K562 (cell line): ENCODE results near the gene PSD4. TPM values are rescaled to one million over a fixed set of nuclear protein-coding genes. Genes with fewer than 3 reads are reported as not detected.
A peak's percentile ranks its signal among the peaks of the same experiment; 100 is the strongest.

Source experiments
- ATAC-seq: fragments of 200-7000 bp; cut with Tn5 transposase; 3 replicates; pipeline ENCODE4 v1.9.1; 2020; ENCODE audit warnings: moderate library complexity
- BruUV-seq: library from RNA; stranded (reverse); fragments of 400-500 nt; replicated peaks from 2 replicates; lab custom pipeline; 2021; lab: Mats Ljungman, UMichigan
- CTCF ChIA-PET: fragments of 300-600 bp; formaldehyde crosslinking; extraction: SDS; loops from one replicate; lab custom pipeline; 2021; ENCODE audit warnings: low intra/inter-chr PET ratio; lab: Yijun Ruan, JAX
- POLR2A ChIA-PET: fragments of 300-600, 350-650 bp; sonication (Branson Sonifier 250); formaldehyde crosslinking; extraction: SDS; loops from one replicate; lab custom pipeline; 2021; ENCODE audit warnings: antibody characterized with exemption, inconsistent platforms; lab: Yijun Ruan, JAX
- DNase-seq, 4 experiments: peaks; one replicate each; pipeline versions ENCODE4 v3.0.0 to v3.0.0-alpha.2; 2011 to 2018; ENCODE audit warnings: low spot score in 3 of 4, mixed read lengths in 3 of 4; ENCODE audit errors: extremely low read depth in 1 of 4
- FAIRE-seq: peaks from 2 replicates; lab custom pipeline; 2011; peaks lifted over from hg19 to GRCh38; lab: Jason Lieb, UNC
- H2AFZ ChIP-seq: 2 replicates; pipeline ENCODE4 v1.6.0; 2011; ENCODE audit warnings: low read depth, low read length, control low read depth, inconsistent platforms
- H3K27ac ChIP-seq: fragments of 200-600 bp; 3 replicates; pipeline ENCODE4 v1.8.0; 2011; ENCODE audit warnings: low read depth, mild to moderate bottlenecking, control low read depth, inconsistent platforms, low read length, moderate library complexity, mixed read lengths; ENCODE audit errors: extremely low read depth
- H3K27me3 ChIP-seq, 2 experiments: fragments of 300-600 bp in 1 of 2; 2 replicates in 1 of 2; 3 replicates in 1 of 2; pipeline versions ENCODE4 v1.6.0 to v1.8.0; 2011; ENCODE audit warnings: inconsistent platforms in 2 of 2, low read length in 2 of 2, mild to moderate bottlenecking in 1 of 2, mixed read lengths in 1 of 2, moderate library complexity in 1 of 2; ENCODE audit not compliant: control insufficient read depth in 2 of 2, insufficient read depth in 2 of 2
- H3K36me3 ChIP-seq: fragments of 300-600 bp; 3 replicates; pipeline ENCODE4 v1.8.0; 2011; ENCODE audit warnings: mild to moderate bottlenecking, low read length, inconsistent platforms; ENCODE audit not compliant: control insufficient read depth, insufficient read depth
- H3K4me1 ChIP-seq, 2 experiments: fragments of 200-600 bp in 1 of 2; replicated peaks in 1 of 2; 2 replicates in 1 of 2; 3 replicates in 1 of 2; pipeline versions ENCODE4 v1.5.1 to v1.8.0; 2011; ENCODE audit warnings: inconsistent platforms in 2 of 2, low read length in 2 of 2, mild to moderate bottlenecking in 1 of 2, mixed read lengths in 1 of 2, moderate library complexity in 1 of 2; ENCODE audit not compliant: control insufficient read depth in 2 of 2, insufficient read depth in 2 of 2
- H3K4me2 ChIP-seq: 2 replicates; pipeline ENCODE4 v1.6.1; 2011; ENCODE audit warnings: low read length, control low read depth, inconsistent platforms, mixed read lengths; ENCODE audit not compliant: insufficient read depth
- H3K4me3 ChIP-seq: fragments of 200-600 bp; sonication (generic), shearing (Covaris generic); 2 replicates; pipeline ENCODE4 v1.5.1; 2016; ENCODE audit warnings: control low read depth, inconsistent platforms
- H3K79me2 ChIP-seq: fragments of 200-600 bp; 3 replicates; pipeline ENCODE4 v1.8.0; 2011; ENCODE audit warnings: low read length, inconsistent platforms; ENCODE audit not compliant: control insufficient read depth, insufficient read depth
- H3K9ac ChIP-seq, 2 experiments: 2 replicates each; pipeline versions ENCODE4 v1.6.0 to v1.6.1; 2011; ENCODE audit warnings: low read depth in 2 of 2, low read length in 2 of 2, control low read depth in 1 of 2, inconsistent platforms in 1 of 2, mild to moderate bottlenecking in 1 of 2, mixed read lengths in 1 of 2; ENCODE audit not compliant: insufficient read depth in 1 of 2
- H3K9me1 ChIP-seq: one replicate; pipeline ENCODE4 v1.6.0; 2011; ENCODE audit warnings: inconsistent platforms, mild to moderate bottlenecking, low read length, moderate library complexity; ENCODE audit not compliant: control insufficient read depth, insufficient read depth
- H3K9me3 ChIP-seq: replicated peaks from 2 replicates; pipeline ENCODE4 v1.5.1; 2011; ENCODE audit warnings: low read depth, low read length, inconsistent platforms; ENCODE audit not compliant: control insufficient read depth, insufficient read depth
- H4K20me1 ChIP-seq: replicated peaks from 2 replicates; pipeline ENCODE4 v1.6.1; 2011; ENCODE audit warnings: low read length, inconsistent platforms, mixed read lengths; ENCODE audit not compliant: control insufficient read depth, insufficient read depth
- KLF10 ChIP-seq: fragments of 250-450 bp; sonication (Bioruptor Pico); IDR thresholded peaks from 2 replicates; pipeline ENCODE4 v1.6.1; 2021; ENCODE audit warnings: matching md5 sums
- ZNF263 ChIP-seq: sonication (generic); formaldehyde crosslinking; IDR thresholded peaks from 2 replicates; pipeline ENCODE4 v1.8.0; 2022; ENCODE audit warnings: mild to moderate bottlenecking, missing genetic modification reagents, borderline replicate concordance
- ZNF780A ChIP-seq: fragments of 250-450 bp; sonication (Bioruptor Pico); IDR thresholded peaks from 2 replicates; pipeline ENCODE4 v1.5.0; 2021; ENCODE audit warnings: mild to moderate bottlenecking
- WGBS: fragments of 100-300 bp; shearing (Covaris generic); methylation state at CpG from one replicate; pipeline ENCODE4 v1.1.6; 2016; ENCODE audit warnings: low coverage, mixed read lengths; ENCODE audit not compliant: insufficient coverage; ENCODE audit errors: missing lambda C conversion rate; 5-methylcytosine and 5-hydroxymethylcytosine counted together
- in situ Hi-C: fragments of 300-500 bp; cut with MboI; formaldehyde crosslinking; loops from 4 replicates; pipeline ENCODE4 v1.15.0; 2018; ENCODE audit warnings: inconsistent platforms, mixed read lengths
- intact Hi-C: fragments of 100-400 bp; cut with micrococcal nuclease; formaldehyde crosslinking; loops from 2 replicates; pipeline ENCODE4 v1.14.2; 2022
- polyA plus RNA-seq, 8 experiments: library from polyadenylated mRNA; depleted of rRNA in 4 of 8; stranded (reverse) in 5 of 8; unstranded in 3 of 8; fragments of >200 nt; fragmentation: Nextera tagmentation in 2 of 8; fragmentation: Illumina TruSeq in 1 of 8; extraction: Ambion mirVana in 2 of 8; extraction: Trizol in 1 of 8; gene quantifications; 2 replicates each; pipeline versions ENCODE4 v1.2.1 to v1.2.3, GENCODE V29; 2011 to 2014; ENCODE audit warnings: inconsistent platforms in 1 of 8, missing spikeins in 1 of 8
- total RNA-seq, 7 experiments: library from RNA; depleted of rRNA in 6 of 7; stranded (reverse); fragments of >200 nt in 6 of 7; fragmentation: Illumina TruSeq in 2 of 7; extraction: Trizol in 2 of 7; gene quantifications; 2 replicates each; pipeline versions ENCODE4 v1.2.1 to v1.2.3, GENCODE V29; 2011 to 2021; ENCODE audit warnings: low replicate concordance in 1 of 7
- TF ChIP-seq, protein P1 (sequence below): IDR thresholded peaks from 2 replicates; pipeline ENCODE4 v1.6.1; 2011; ENCODE audit warnings: borderline replicate concordance, low read depth, mild to moderate bottlenecking, moderate library complexity, low read length; ENCODE audit not compliant: insufficient read depth, poor library complexity, severe bottlenecking

Gene PSD4
- total and polyA plus RNA-seq, 9 of the 15 experiments (the other 6 are each of a cell fraction or from before 2014, with no cell fraction given), result 0.46 to 54.0 (median 20.8) TPM

DNA sequence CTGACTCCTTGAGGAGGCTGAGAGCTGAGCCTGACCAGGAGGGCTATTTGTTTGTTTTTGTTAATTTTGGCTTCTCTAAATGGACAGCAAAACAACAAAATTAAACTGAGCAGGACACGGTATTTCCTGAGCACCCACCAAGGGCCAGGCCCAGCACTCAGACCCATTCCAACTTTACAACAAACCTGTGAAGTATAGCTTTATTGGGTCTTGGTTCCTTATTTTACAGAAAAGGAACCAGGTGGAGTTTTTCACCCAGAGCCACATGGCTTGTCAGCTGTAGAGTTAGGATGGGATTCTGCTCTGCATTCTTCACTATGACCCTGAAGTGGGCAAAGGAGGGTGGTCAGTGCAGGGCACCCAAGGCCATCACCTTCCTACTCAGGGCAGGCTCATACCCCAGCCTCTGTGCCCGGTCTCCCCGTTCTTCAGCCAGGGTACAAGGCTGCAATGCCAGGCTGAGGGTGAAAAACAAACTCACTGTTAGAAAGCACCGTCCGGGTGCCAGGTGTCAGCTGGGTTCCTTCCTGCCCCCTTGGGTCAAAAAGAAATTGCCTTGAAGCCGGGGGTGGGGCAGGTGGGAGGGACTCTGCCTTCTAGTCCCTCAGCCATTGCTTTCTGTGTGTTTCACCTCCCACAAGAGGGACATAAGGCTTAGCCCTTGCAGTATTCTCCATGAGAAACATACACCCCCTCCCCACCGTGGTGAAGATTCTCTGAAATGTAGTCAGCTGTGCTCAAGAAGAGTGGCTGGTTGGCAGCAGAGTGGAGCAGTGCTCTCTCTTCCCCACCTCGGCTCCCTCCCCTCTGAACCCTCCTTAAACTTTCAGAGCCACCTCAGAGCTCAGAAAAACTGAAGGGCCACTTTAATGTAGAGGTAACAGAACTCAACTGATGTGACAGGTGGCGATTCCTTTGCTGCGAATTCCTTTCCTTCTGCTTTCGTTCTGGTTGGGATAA is 2.2 kb downstream of the PSD4 start (continued):
- TF ChIP-seq ZNF780A (CRISPR knock-in tag), result no peak
- TF ChIP-seq, protein P1, sequence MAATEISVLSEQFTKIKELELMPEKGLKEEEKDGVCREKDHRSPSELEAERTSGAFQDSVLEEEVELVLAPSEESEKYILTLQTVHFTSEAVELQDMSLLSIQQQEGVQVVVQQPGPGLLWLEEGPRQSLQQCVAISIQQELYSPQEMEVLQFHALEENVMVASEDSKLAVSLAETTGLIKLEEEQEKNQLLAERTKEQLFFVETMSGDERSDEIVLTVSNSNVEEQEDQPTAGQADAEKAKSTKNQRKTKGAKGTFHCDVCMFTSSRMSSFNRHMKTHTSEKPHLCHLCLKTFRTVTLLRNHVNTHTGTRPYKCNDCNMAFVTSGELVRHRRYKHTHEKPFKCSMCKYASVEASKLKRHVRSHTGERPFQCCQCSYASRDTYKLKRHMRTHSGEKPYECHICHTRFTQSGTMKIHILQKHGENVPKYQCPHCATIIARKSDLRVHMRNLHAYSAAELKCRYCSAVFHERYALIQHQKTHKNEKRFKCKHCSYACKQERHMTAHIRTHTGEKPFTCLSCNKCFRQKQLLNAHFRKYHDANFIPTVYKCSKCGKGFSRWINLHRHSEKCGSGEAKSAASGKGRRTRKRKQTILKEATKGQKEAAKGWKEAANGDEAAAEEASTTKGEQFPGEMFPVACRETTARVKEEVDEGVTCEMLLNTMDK, result no peak

DNA sequence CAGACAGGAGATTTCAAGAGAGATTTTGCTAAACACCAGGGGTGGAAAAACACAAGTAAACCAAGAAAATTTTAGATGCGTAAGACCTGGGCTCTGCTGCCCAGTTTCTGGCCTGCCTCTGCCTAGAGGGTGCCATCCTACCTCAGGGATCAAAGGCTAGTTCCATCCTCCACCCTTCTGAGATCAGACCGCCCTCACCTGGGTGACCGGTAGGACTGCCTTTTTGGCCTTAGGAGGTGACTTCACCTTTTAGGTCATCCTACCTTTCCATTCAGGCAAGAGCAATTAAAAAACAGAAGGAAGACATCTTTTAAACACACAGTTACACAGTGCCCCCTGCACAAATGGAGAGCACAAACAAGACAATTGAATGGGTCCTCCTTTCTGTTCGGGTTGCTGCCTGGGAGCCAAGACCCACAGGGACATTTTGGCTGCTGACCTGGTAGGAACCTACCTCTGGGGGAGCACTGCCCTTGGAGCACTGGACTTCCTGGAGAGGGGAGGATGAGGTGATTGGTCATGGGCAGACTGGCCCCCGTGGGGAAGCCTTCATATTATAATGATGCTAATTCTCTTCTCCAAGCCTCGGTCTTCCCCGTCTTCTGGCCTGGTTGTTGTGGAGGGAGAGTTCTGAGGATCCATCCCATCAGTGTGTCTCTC is 3.1 kb downstream of the PSD4 start:
- Histone ChIP-seq H3K27me3 (no peaks in the 10 kb centered on the region), H3K4me1 (peaks cover 40 to 46% of the 10 kb centered on the region in 2 experiments), H3K27ac (no peak overlapping the region), H3K4me2 (no peak overlapping the region), H3K79me2 (peaks cover 27% of the 10 kb centered on the region), H3K9me3 (no peaks in the 10 kb centered on the region), H3K4me3 (no peak overlapping the region), H3K9me1 (peaks cover 6% of the 10 kb centered on the region), H3K9ac (peak overlapping the region in 1 of 2 experiments; percentile 56; a peak in 1 of 4 replicates), H3K36me3 (peaks cover 25% of the 10 kb centered on the region; the same call in 2 of the 3 replicates), H4K20me1 (peaks cover 7% of the 10 kb centered on the region; the same call in 1 of the 2 replicates), H2AFZ (no peak overlapping the region)
- TF ChIP-seq ZNF263 (CRISPR knock-in tag) (0 out of 2 replicates have a peak, but pooled peaks have one; percentile 27), KLF10 (CRISPR knock-in tag) (no peak)
- 87% methylated on average over 7 of the region's 7 CpGs for WGBS
- BruUV-seq, result no TSS peak
- in situ Hi-C loops (no loop called here), intact Hi-C loops (no loop called here)
- CTCF ChIA-PET, result no interaction called here
- ATAC-seq (no peak), DNase-seq (no peak), FAIRE-seq (no peak)
- POLR2A ChIA-PET, result interaction anchor here (0.7 to 3.3 kb wide), 3 partner anchors 13 to 15 kb away, joined by 3 to 32 read pairs (median 4); no protein-coding TSS in a partner anchor
